ENCODE data around the gene MIR17HG. TPM values are rescaled to one million over a fixed set of nuclear protein-coding genes. Genes with fewer than 3 reads are reported as not detected.
A peak's percentile ranks its signal among the peaks of the same experiment; 100 is the strongest.

The MIR17HG gene
- 1 to 10 TPM in 3 of 4 donors, under 1 TPM in 1; 0.92 to 5.2 (median 1.2) TPM for total RNA-seq
- under 1 TPM; 0.24 to 0.86 (median 0.30) TPM for polyA plus RNA-seq
- long read RNA-seq, donor 1: 0 reads
- long read RNA-seq, donor 2, partial matches to known transcripts: 0 of 1 reads
- long read RNA-seq, donor 2, other reads (novel, unspliced or antisense): 1 of 1 reads

DNA sequence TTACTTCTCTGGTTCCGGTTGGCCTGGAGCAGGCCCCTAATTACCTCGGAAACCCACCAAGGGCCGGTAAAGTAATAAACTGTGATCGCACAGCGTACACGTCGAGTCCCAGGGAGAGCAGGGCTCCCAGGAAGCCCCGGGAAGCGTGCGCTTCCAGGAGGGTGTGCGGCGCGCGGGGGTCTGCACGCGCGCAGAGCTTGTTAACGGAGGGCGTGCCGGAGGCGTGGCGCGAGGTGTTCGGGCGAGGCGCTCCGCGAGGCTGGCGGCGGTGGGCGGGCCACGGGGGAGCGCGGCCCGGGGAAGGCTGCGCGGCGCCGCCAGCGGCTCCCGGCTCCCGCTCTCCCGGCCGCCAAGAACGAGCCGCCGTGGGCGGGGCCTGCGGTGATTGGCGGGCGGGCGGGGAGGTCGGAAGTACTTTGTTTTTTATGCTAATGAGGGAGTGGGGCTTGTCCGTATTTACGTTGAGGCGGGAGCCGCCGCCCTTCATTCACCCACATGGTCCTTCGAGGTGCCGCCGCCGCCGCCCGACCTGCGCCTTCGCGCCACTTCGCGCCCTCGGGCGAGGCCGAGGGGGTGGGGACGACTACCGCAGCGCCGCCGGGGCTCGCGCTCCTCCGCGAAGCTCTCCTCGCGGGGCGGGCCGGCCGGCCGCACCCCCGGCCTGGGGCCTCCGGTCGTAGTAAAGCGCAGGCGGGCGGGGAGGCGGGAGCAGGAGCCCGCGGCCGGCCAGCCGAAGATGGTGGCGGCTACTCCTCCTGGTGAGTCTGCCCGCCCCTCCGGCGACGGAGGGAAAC lies at the start of gene MIR17HG:
Gene MIR17HG (plus strand): TSS at position 486 of the 794 bp plus-strand sequence.
- DNase-seq (peak; percentile 90 to 92), ATAC-seq (peak; percentile 85 to 90 (median 89))
- H3K9me3 ChIP-seq: no peaks in the 10 kb centered on the region
- peak within 1 kb of the TSS; percentile 88 for H3K4me3 ChIP-seq
- WGBS, 3 donors: 1% methylated on average over 48 to 103 of the region's 103 CpGs
- TF ChIP-seq, protein P1, sequence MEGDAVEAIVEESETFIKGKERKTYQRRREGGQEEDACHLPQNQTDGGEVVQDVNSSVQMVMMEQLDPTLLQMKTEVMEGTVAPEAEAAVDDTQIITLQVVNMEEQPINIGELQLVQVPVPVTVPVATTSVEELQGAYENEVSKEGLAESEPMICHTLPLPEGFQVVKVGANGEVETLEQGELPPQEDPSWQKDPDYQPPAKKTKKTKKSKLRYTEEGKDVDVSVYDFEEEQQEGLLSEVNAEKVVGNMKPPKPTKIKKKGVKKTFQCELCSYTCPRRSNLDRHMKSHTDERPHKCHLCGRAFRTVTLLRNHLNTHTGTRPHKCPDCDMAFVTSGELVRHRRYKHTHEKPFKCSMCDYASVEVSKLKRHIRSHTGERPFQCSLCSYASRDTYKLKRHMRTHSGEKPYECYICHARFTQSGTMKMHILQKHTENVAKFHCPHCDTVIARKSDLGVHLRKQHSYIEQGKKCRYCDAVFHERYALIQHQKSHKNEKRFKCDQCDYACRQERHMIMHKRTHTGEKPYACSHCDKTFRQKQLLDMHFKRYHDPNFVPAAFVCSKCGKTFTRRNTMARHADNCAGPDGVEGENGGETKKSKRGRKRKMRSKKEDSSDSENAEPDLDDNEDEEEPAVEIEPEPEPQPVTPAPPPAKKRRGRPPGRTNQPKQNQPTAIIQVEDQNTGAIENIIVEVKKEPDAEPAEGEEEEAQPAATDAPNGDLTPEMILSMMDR (IDR thresholded peaks at IDR 0.05): no peak
- intact Hi-C loops (cut with DNase I): no loop called here
- peaks cover 0 to 3% (median 0%) of the 10 kb centered on the region in 3 donors for H3K27me3 ChIP-seq (ENCODE audit: insufficient read depth in 3 of 3, low read length in 2 of 3)
- H3K36me3 ChIP-seq (ENCODE audit: insufficient read depth in 1 of 2, low read depth in 1 of 2): peaks cover 8 to 27% of the 10 kb centered on the region in 2 donors
- peaks cover 18% of the 10 kb centered on the region for H3K4me1 ChIP-seq
- H3K27ac ChIP-seq: peak within 1 kb of the TSS; percentile 98

DNA sequence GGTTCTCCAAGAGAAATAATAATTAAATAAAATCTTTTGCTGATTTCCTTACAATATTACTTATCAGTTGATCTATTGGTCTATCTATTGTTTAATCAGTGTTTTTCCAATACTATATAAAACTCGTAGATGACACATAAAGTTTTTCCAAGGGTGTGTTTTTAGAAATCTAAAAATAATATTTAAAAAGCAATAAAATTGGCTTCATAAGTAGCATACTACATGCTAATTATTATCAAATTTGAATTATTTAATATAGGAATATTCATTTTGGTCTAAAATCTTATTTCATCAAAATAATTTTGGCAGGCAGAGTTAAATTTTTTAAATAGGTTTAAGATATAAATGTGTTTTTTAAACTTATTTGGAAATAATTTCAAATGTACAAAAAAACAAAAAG lies 49.4 kb upstream of the MIR17HG start:
- H3K36me3 ChIP-seq (ENCODE audit: insufficient read depth in 1 of 2, low read depth in 1 of 2): no peaks in the 10 kb centered on the region
- ATAC-seq (no peak), DNase-seq (no peak)
- WGBS, 3 donors: 79 to 90% (median 84%) methylated on average over 1 of the region's 1 CpG
- TF ChIP-seq, protein P1 (IDR thresholded peaks at IDR 0.05): no peak
- H3K4me3 ChIP-seq: no peak overlapping the region
- H3K27me3 ChIP-seq (ENCODE audit: insufficient read depth in 3 of 3, low read length in 2 of 3): no peaks in the 10 kb centered on the region
- intact Hi-C loops (cut with DNase I): no loop called here
- no peaks in the 10 kb centered on the region for H3K9me3 ChIP-seq
- no peaks in the 10 kb centered on the region for H3K4me1 ChIP-seq
- H3K27ac ChIP-seq: no peak overlapping the region

DNA sequence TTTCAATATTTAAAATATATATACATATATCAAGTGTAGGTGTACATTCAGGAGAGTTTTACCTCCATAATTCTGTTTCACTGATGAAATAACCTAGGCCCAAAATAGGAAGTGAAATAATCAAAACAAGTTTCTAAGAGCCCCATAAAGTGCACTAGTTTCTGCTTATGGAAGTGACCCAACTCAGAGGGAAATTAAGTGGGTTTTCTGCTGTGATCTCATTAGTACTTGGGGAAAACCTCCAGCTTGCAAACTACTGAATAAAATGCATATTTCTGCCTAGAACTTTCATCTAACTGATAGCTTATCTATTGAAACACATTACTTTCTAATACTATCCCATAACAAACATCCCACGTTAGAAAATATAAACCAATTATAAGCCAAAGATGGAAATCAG lies 45.4 kb upstream of the MIR17HG start:
- 80 to 88% (median 84%) methylated on average over 1 of the region's 1 CpG for WGBS, 3 donors
- no peaks in the 10 kb centered on the region for H3K9me3 ChIP-seq

DNA sequence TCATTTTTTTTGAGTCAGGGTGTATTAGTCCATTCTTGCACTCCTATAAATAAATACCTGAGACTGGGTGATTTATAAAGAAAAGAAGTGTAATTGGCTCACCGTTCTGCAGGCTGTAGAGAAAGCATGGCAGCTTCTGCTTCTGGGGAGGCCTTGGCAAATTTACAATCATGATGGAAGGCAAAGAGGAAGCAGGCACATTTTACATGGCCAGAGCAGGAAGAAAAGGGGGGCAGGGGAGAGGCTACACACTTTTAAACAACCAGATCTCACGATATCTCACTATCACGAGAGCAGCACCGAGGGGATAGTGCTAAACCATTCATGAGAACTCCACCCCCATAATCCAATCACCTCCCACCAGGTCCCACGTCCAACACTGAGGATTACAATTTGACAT lies 44.5 kb upstream of the MIR17HG start:
- WGBS, 3 donors: 81 to 85% (median 82%) methylated on average over 5 of the region's 5 CpGs
- H3K4me1 ChIP-seq: no peaks in the 10 kb centered on the region
- no peak overlapping the region for H3K27ac ChIP-seq
- no peaks in the 10 kb centered on the region for H3K36me3 ChIP-seq (ENCODE audit: insufficient read depth in 1 of 2, low read depth in 1 of 2)
- no peaks in the 10 kb centered on the region for H3K9me3 ChIP-seq
- DNase-seq (no peak), ATAC-seq (no peak)
- no peaks in the 10 kb centered on the region for H3K27me3 ChIP-seq (ENCODE audit: insufficient read depth in 3 of 3, low read length in 2 of 3)
- no peak overlapping the region for H3K4me3 ChIP-seq
- TF ChIP-seq, protein P1 (IDR thresholded peaks at IDR 0.05): no peak
- intact Hi-C loops (cut with DNase I): no loop called here

More for the DNA sequence above, 45.4 kb upstream of the MIR17HG start:
- TF ChIP-seq, protein P1 (IDR thresholded peaks at IDR 0.05): no peak
- no peak for ATAC-seq
- DNase-seq: no peak
- intact Hi-C loops (cut with DNase I): no loop called here
- no peaks in the 10 kb centered on the region for H3K4me1 ChIP-seq
- no peak overlapping the region for H3K4me3 ChIP-seq
- H3K36me3 ChIP-seq (ENCODE audit: insufficient read depth in 1 of 2, low read depth in 1 of 2): no peaks in the 10 kb centered on the region
- H3K27ac ChIP-seq: no peak overlapping the region
- H3K27me3 ChIP-seq (ENCODE audit: insufficient read depth in 3 of 3, low read length in 2 of 3): no peaks in the 10 kb centered on the region

Measured in psoas muscle (tissue), 8 donors.